Inflammatory macrophage treated with lipopolysaccharide for 1 hour (primary cell): ENCODE measurements around the gene SPOCK1.

Experiments
- DNase-seq, 2 donors: peaks; one replicate each; pipeline ENCODE4 v3.0.0-alpha.2; 2020 to 2022

SPOCK1 gene

GRCh38 chr5:137055271-137055872, 443.8 kb downstream of the SPOCK1 start:
- no peak for DNase-seq

- no peak for DNase-seq
Observed at GRCh38 chr5:137054792-137055191, 444.3 kb downstream of the SPOCK1 start.

- DNase-seq, result no peak
Observed at GRCh38 chr5:137054335-137054734, 444.8 kb downstream of the SPOCK1 start.

GRCh38 chr5:137051161-137051560, 448.0 kb downstream of the SPOCK1 start:
- DNase-seq, result no peak

GRCh38 chr5:137040641-137041340, 458.3 kb downstream of the SPOCK1 start:
- DNase-seq, result no peak

GRCh38 chr5:137040024-137040423, 459.1 kb downstream of the SPOCK1 start:
- no peak for DNase-seq

GRCh38 chr5:137037848-137038247, 461.3 kb downstream of the SPOCK1 start:
- DNase-seq, result no peak

- no peak for DNase-seq
Observed at GRCh38 chr5:137036640-137037039, 462.5 kb downstream of the SPOCK1 start.

GRCh38 chr5:137035480-137035878, 463.6 kb downstream of the SPOCK1 start:
- no peak for DNase-seq

GRCh38 chr5:137034764-137035479, 464.2 kb downstream of the SPOCK1 start:
- DNase-seq, result no peak

- no peak for DNase-seq
Observed at GRCh38 chr5:137034213-137034612, 464.9 kb downstream of the SPOCK1 start.

GRCh38 chr5:137032929-137033328, 466.2 kb downstream of the SPOCK1 start:
- no peak for DNase-seq

GRCh38 chr5:137027758-137028157, 471.4 kb downstream of the SPOCK1 start:
- no peak for DNase-seq

- DNase-seq, result no peak
Observed at GRCh38 chr5:137026296-137026695, 472.8 kb downstream of the SPOCK1 start.

GRCh38 chr5:137024044-137024443, 475.1 kb downstream of the SPOCK1 start:
- no peak for DNase-seq

GRCh38 chr5:137023371-137023770, 475.8 kb downstream of the SPOCK1 start:
- no peak for DNase-seq

GRCh38 chr5:137022725-137023124, 476.4 kb downstream of the SPOCK1 start:
- no peak for DNase-seq

- no peak for DNase-seq
Observed at GRCh38 chr5:137022043-137022442, 477.1 kb downstream of the SPOCK1 start.

- DNase-seq, result no peak
Observed at GRCh38 chr5:137019229-137019628, 479.9 kb downstream of the SPOCK1 start.

GRCh38 chr5:137016783-137017324, 482.3 kb downstream of the SPOCK1 start:
- no peak for DNase-seq

- DNase-seq, result no peak
Observed at GRCh38 chr5:137015540-137016116, 483.5 kb downstream of the SPOCK1 start.

GRCh38 chr5:137014731-137015130, 484.4 kb downstream of the SPOCK1 start:
- DNase-seq, result no peak

- DNase-seq, result no peak
Observed at GRCh38 chr5:137010226-137010625, 488.9 kb downstream of the SPOCK1 start.
